ENCODE data around the gene LEF1.

GRCh38 chr4:108184453-108185049 is 15.8 kb upstream of the LEF1 start:
- TF ChIP-seq PATZ1 (CRISPR knock-in tag; IDR thresholded peaks at IDR 0.05; ENCODE audit: borderline replicate concordance): no peak
- no peak for TF ChIP-seq TOX (CRISPR knock-in tag; IDR thresholded peaks at IDR 0.05; ENCODE audit: borderline replicate concordance)
- no peak for TF ChIP-seq PPARA (CRISPR knock-in tag; IDR thresholded peaks at IDR 0.05; ENCODE audit: borderline replicate concordance)
- no peak for TF ChIP-seq ZFP3 (CRISPR knock-in tag; IDR thresholded peaks at IDR 0.05)
- TF ChIP-seq ZFP30 (CRISPR knock-in tag; IDR thresholded peaks at IDR 0.05): no peak
- TF ChIP-seq ISL1 (CRISPR knock-in tag; IDR thresholded peaks at IDR 0.05): peak; percentile 23; the same call in 1 of the 2 replicates
- TF ChIP-seq ZNF8 (CRISPR knock-in tag; IDR thresholded peaks at IDR 0.05): no peak
- no peak for TF ChIP-seq ZNF70 (CRISPR knock-in tag; IDR thresholded peaks at IDR 0.05)
- no peak for TF ChIP-seq ARNTL (CRISPR knock-in tag; IDR thresholded peaks at IDR 0.05; ENCODE audit: borderline replicate concordance, low read depth)
- TF ChIP-seq POU6F1 (CRISPR knock-in tag; IDR thresholded peaks at IDR 0.05; ENCODE audit: borderline replicate concordance, low read depth): no peak
- TF ChIP-seq GLIS3 (CRISPR knock-in tag; IDR thresholded peaks at IDR 0.05): no peak
- no peak for TF ChIP-seq ZNF565 (CRISPR knock-in tag; conservative IDR thresholded peaks at IDR 0.05; ENCODE audit: low read depth)
- TF ChIP-seq OSR1 (CRISPR knock-in tag; IDR thresholded peaks at IDR 0.05): no peak

Data from SK-N-SH treated with all-trans-retinoic acid at 6 μM for 48 hours (cell line).